Measurements from ENCODE around the gene SCAF1.
A peak's percentile ranks its signal among the peaks of the same experiment; 100 is the strongest.

The SCAF1 gene

GRCh38 chr19:49669516-49669915 is 27.5 kb downstream of the SCAF1 start:
- DNase-seq, result no peak

- DNase-seq, result peak; percentile 27
Measured at GRCh38 chr19:49672131-49672919, 30.3 kb downstream of the SCAF1 start.

- DNase-seq, result peak; percentile 88
Measured at GRCh38 chr19:49676136-49676783, 34.3 kb downstream of the SCAF1 start.

- peak; percentile 100 for DNase-seq
Measured at GRCh38 chr19:49676784-49677230, 34.8 kb downstream of the SCAF1 start.

GRCh38 chr19:49677231-49677900 is 35.4 kb downstream of the SCAF1 start, which contains the start of gene PRMT1:
TSS of gene PRMT1 (plus strand) at chr19:49677271. CDS start at chr19:49677281, 10 bp downstream.
- peak; percentile 51 for DNase-seq

GRCh38 chr19:49677901-49678674 is 36.1 kb downstream of the SCAF1 start:
- peak; percentile 39 for DNase-seq

GRCh38 chr19:49678985-49679770 is 37.2 kb downstream of the SCAF1 start:
- DNase-seq, result no peak

GRCh38 chr19:49679771-49680413 is 37.9 kb downstream of the SCAF1 start:
- DNase-seq, result no peak

GRCh38 chr19:49680421-49681351 is 38.7 kb downstream of the SCAF1 start:
- peak; percentile 73 for DNase-seq

- DNase-seq, result no peak
Measured at GRCh38 chr19:49681830-49682229, 39.8 kb downstream of the SCAF1 start.

- DNase-seq, result no peak
Measured at GRCh38 chr19:49682274-49682673, 40.3 kb downstream of the SCAF1 start.

GRCh38 chr19:49683814-49684250 is 41.8 kb downstream of the SCAF1 start:
- DNase-seq, result no peak

GRCh38 chr19:49684251-49684982 is 42.4 kb downstream of the SCAF1 start:
- no peak for DNase-seq

- no peak for DNase-seq
Measured at GRCh38 chr19:49684983-49685553, 43.1 kb downstream of the SCAF1 start.

GRCh38 chr19:49685845-49686332 is 43.9 kb downstream of the SCAF1 start:
- no peak for DNase-seq

GRCh38 chr19:49686503-49687088 is 44.6 kb downstream of the SCAF1 start:
- no peak for DNase-seq

GRCh38 chr19:49687150-49687549 is 45.1 kb downstream of the SCAF1 start:
- no peak for DNase-seq

GRCh38 chr19:49687566-49688316 is 45.7 kb downstream of the SCAF1 start:
- DNase-seq, result no peak

All from NCI-H446 treated with DMSO at 0.1 percent for 48 hours (cell line).